ENCODE results near the gene DENND1B. TPM values are rescaled to one million over a fixed set of nuclear protein-coding genes. Genes with fewer than 3 reads are reported as not detected.

The DENND1B gene
- total RNA-seq, 1 donor from 2014 or later = 19.2 TPM

- no peaks in the 10 kb centered on the region for H3K27me3 Mint-ChIP-seq
Observed at GRCh38 chr1:197797010-197797409, 21.7 kb upstream of the DENND1B start.

GRCh38 chr1:197788741-197789739, 13.8 kb upstream of the DENND1B start:
- Mint-ChIP-seq H3K36me3 (ENCODE audit: low read depth) (no peaks in the 10 kb centered on the region), H3K4me3 (no peak overlapping the region), H3K9me3 (no peaks in the 10 kb centered on the region), H3K4me1 (no peaks in the 10 kb centered on the region), H3K27ac (no peak overlapping the region), H3K27me3 (no peaks in the 10 kb centered on the region)
- CTCF ChIA-PET = no interaction called here
- DNase-seq (no peak), ATAC-seq (ENCODE audit: low read depth) (no peak)
- intact Hi-C loops (cut with micrococcal nuclease) = no loop called here
- POLR2A ChIA-PET = no interaction called here
- no peak for TF ChIP-seq CTCF (IDR thresholded peaks at IDR 0.05)

More at GRCh38 chr1:197797010-197797409, 21.7 kb upstream of the DENND1B start:
- ChIA-PET CTCF (interaction anchor here (0.8 kb wide), 1 partner anchor 72 kb away, joined by 3 read pairs; no protein-coding TSS in a partner anchor), POLR2A (no interaction called here)
- no peak for TF ChIP-seq CTCF (IDR thresholded peaks at IDR 0.05)
- intact Hi-C loops (cut with micrococcal nuclease) = no loop called here
- Mint-ChIP-seq H3K4me1 (no peaks in the 10 kb centered on the region), H3K4me3 (no peak overlapping the region), H3K9me3 (peaks cover 34% of the 10 kb centered on the region), H3K36me3 (ENCODE audit: low read depth) (peaks cover 8% of the 10 kb centered on the region), H3K27ac (no peak overlapping the region)
- no peak for DNase-seq
- ATAC-seq (ENCODE audit: low read depth) = no peak

GRCh38 chr1:197787623-197788536, 12.6 kb upstream of the DENND1B start:
- ATAC-seq (ENCODE audit: low read depth) = no peak
- CTCF ChIA-PET = no interaction called here

GRCh38 chr1:197787056-197787455, 11.8 kb upstream of the DENND1B start:
- CTCF ChIA-PET = no interaction called here
- no peaks in the 10 kb centered on the region for H3K36me3 Mint-ChIP-seq (ENCODE audit: low read depth)
- ATAC-seq (ENCODE audit: low read depth) (no peak), DNase-seq (no peak)
- H3K4me1 Mint-ChIP-seq = peaks cover 9% of the 10 kb centered on the region
- intact Hi-C loops (cut with micrococcal nuclease) = no loop called here
- H3K9me3 Mint-ChIP-seq = no peaks in the 10 kb centered on the region
- POLR2A ChIA-PET = no interaction called here
- TF ChIP-seq CTCF (IDR thresholded peaks at IDR 0.05) = no peak
- no peak overlapping the region for H3K4me3 Mint-ChIP-seq
- no peaks in the 10 kb centered on the region for H3K27me3 Mint-ChIP-seq
- no peak overlapping the region for H3K27ac Mint-ChIP-seq

More at GRCh38 chr1:197787623-197788536, 12.6 kb upstream of the DENND1B start:
- Mint-ChIP-seq H3K4me1 (peaks cover 3% of the 10 kb centered on the region), H3K36me3 (ENCODE audit: low read depth) (no peaks in the 10 kb centered on the region), H3K9me3 (no peaks in the 10 kb centered on the region), H3K27me3 (no peaks in the 10 kb centered on the region), H3K27ac (no peak overlapping the region), H3K4me3 (no peak overlapping the region)
- POLR2A ChIA-PET = no interaction called here
- intact Hi-C loops (cut with micrococcal nuclease) = no loop called here
- TF ChIP-seq CTCF (IDR thresholded peaks at IDR 0.05) = no peak
- DNase-seq = no peak

- TF ChIP-seq CTCF (IDR thresholded peaks at IDR 0.05) = no peak
- H3K27ac Mint-ChIP-seq = no peak overlapping the region
- intact Hi-C loops (cut with micrococcal nuclease) = no loop called here
Observed at GRCh38 chr1:197786280-197786679, 11.0 kb upstream of the DENND1B start.

More at GRCh38 chr1:197786280-197786679, 11.0 kb upstream of the DENND1B start:
- Mint-ChIP-seq H3K9me3 (no peaks in the 10 kb centered on the region), H3K4me1 (peaks cover 9% of the 10 kb centered on the region), H3K36me3 (ENCODE audit: low read depth) (no peaks in the 10 kb centered on the region), H3K27me3 (no peaks in the 10 kb centered on the region), H3K4me3 (no peak overlapping the region)
- ChIA-PET CTCF (no interaction called here), POLR2A (no interaction called here)
- DNase-seq = no peak
- no peak for ATAC-seq (ENCODE audit: low read depth)
